SU-DHL-6 (cell line): Measurements from ENCODE around the gene TREX2.

Experiments used
- CTCF ChIP-seq: fragments of 200-600 bp; sonication (generic); IDR thresholded peaks from one replicate; pipeline ENCODE4 v1.5.1; 2017; ENCODE audit warnings: antibody characterized with exemption, mild to moderate bottlenecking, low read length, moderate library complexity; ENCODE audit not compliant: insufficient read depth, poor library complexity, severe bottlenecking
- EZH2phosphoT487 ChIP-seq: fragments of 200-600 bp; sonication (generic), shearing (Covaris generic); conservative IDR thresholded peaks from 2 replicates; pipeline ENCODE4 v1.6.1; 2018; ENCODE audit warnings: mild to moderate bottlenecking, antibody characterized with exemption, low read length, moderate library complexity, mixed read lengths

DNA sequence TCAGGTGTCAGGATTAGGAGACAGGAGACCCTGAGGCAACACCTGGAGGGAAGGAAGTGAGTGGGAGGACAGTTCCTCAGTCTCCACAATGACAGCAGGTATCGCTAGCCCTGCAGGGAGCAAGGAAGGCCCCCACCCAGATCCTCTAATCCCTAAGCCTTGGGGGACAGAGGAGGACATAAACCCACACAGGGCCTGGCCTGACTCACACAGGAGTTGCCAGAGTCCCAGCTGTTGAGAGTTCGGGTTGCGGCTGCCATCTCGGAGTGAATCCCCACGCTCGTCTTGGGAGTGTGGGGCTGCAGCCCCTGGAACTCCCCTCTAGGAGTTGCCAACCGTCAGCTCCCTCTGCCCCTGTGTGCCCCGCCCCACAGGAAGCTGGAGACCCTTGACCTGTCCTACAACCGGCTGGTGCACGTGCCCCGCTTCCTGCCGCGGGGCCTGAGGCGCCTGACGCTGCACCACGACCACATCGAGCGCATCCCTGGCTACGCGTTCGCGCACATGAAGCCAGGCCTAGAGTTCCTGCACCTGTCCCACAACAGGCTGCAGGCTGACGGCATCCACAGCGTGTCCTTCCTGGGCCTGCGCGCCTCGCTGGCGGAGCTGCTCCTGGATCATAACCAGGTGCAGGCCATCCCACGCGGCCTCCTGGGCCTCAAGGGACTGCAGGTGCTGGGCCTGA is 39.7 kb upstream of the TREX2 start:
- TF ChIP-seq CTCF (no peak), EZH2phosphoT487 (no peak)
